CD4-positive, alpha-beta T cell treated with Interleukin-12 subunit alpha and Interleukin-12 subunit beta, for 1 hour (primary cell): ENCODE data around the gene SPTLC1.
A peak's percentile ranks its signal among the peaks of the same experiment; 100 is the strongest.
"Not testable (repeated sequence)": the region's sequence is repeated elsewhere in the genome, so short reads cannot be mapped to it uniquely, and the experiment has no call there.

Experiments used
- DNase-seq: peaks from one replicate; pipeline ENCODE4 v3.0.0-alpha.2; 2020

Gene SPTLC1, protein sequence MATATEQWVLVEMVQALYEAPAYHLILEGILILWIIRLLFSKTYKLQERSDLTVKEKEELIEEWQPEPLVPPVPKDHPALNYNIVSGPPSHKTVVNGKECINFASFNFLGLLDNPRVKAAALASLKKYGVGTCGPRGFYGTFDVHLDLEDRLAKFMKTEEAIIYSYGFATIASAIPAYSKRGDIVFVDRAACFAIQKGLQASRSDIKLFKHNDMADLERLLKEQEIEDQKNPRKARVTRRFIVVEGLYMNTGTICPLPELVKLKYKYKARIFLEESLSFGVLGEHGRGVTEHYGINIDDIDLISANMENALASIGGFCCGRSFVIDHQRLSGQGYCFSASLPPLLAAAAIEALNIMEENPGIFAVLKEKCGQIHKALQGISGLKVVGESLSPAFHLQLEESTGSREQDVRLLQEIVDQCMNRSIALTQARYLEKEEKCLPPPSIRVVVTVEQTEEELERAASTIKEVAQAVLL

DNA sequence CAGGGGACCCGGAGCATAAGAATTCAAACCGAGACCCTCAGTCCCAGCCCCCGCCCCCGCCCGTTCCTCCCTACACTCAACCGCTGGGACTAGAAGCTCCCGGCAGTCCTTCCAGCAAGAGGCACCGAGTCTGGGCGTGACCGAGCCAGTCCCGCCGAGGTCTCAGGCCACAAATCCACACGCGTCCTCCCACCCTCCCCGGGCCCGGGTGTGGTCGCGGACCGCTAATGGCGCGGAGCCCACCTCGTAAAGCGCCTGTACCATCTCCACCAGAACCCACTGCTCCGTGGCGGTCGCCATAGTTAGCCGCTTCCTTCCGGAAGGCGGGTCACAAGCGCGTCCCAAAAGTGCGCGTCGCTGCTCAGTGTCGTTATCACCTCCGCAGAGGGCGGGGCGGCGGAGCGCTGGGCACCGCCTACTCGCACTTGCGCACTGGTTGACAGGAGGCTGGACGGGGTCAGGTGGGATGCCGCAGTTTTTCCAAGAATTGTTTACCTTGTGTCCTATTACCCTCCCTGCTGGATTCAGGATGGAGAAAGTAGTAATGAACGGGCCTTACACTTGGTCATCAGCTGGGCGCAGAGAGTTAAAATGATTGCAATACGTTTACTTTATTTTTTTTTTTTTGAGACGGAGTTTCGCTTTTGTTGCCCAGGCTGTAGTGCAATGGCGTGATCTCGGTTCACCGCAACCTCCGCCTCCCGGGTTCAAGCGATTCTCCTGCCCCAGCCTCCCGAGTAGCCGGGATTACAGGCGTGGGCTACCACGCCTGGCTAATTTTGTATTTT, at the start of gene SPTLC1:
TSS of gene SPTLC1 (minus strand) at position 343 of the 788 bp plus-strand sequence. CDS start at position 300, 43 bp downstream.
- DNase-seq, result peak; percentile 95

DNA sequence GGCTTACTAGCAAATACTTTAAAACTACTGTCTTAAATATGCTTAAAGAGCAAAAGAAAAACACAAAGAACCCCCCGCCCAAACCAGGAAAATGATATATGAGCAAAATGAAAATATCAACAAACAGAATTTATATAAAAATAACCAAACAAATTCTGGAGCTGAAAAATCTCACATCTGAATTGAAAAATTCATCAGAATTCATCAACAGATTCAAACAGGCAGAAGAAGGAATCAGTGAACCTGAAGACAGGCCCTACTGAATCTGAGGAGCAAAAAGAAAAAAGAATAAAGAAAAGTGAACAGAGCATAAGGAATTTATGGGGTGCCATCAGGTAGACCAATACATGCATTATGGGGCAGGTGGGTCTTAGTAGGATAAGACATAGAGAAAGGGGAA, 49.8 kb upstream of the SPTLC1 start:
- DNase-seq, result no peak

DNA sequence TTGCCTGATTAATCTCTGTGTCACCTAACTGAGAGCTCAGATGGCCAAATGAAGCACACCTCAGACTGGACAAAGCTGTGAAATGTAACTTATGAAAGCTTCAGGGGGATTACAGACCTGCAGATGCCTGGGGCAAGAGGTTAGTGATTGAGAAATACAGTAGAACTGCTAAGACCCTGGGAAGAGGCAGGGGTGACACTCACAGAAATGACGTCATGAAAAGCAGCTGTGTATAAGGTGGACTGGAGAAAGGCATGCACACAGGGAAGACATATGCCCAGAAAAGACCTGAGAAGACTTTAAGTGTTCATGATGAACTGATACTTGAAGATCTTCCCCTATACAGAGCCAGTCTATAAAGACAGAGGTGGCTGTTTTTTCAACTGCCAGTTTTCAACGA, 49.3 kb upstream of the SPTLC1 start:
- DNase-seq, result no peak

DNA sequence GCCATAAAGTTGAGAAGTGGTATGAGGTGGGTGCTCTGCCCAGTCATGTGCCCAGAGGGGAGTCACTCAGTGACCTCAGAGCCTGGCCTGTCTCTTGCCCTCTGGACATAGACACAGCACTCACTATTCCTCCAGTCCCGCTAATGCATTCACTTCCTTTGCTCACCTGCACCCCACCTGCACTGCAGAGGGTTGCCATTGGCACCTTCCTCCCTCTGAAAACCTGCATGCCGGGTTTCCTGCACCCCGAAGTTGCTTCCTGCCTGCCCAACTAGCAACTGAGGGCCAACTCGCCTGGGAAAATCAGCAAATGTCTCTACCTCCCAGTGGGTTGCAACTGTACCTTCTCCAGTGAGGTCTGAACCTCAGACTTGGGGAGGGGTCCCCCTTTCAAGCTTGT, 48.1 kb upstream of the SPTLC1 start:
- no peak for DNase-seq

DNA sequence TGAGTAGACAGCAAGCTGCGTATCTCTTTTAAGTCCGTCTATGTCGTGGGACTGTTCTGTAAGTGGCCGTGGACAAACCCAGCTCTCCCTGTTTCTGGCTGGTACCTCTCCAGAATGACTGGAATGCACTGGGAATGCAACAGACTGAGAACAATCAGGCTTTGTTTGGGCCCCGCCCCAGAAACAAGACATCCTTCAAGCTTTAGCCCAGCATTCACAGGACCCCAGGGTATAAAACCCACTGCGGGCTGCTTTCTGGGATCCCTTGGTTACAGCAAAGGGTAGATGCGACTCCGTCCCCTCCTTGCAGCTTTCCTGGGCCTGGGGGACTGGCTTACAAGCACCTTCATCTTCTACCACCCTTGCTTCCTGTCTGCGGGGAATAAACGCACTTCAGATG, 45.6 kb upstream of the SPTLC1 start:
- DNase-seq, result no peak

DNA sequence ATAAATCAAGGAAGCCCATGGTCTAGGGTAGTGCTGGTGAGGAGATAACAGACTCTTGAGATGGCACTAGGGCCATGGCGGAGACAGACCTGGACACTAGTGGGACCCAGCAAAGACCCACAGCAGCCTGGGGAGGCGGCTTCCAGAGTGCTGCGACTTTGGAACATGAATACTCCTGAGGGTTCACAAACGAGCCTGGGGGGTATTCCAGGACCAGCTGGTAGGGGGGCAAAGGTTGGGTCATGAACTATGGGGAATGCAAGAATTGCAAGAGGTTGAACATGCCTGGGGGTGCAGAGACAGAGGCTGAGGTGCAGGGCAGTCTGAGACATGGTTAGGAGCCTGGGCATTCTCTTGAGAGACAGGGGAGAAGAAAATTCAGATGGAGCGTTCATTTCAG, 43.8 kb upstream of the SPTLC1 start:
- no peak for DNase-seq

DNA sequence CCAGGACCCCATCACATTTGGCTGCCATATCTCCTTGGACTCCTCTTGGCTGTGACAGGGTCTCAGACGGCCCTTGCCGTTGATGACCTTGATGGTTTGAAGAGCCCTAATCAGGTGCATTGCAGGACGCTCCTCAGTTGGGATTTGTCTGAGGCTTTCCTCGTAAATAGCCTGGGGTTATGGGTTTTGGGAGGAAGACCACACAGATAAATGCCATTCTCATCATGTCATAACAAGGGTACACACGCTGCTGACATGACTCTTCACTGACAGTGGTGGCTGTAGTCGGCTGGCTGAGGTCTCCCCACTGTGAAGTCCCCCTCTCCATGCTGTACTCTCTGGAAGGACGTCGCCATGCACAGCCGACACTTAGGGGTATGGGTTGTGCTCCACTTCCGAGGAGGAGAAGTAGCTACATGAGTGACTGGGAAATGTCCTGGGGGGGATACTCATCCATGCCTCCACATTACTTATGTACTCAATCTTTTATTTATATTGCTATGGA, 42.9 kb upstream of the SPTLC1 start:
- no peak for DNase-seq

DNA sequence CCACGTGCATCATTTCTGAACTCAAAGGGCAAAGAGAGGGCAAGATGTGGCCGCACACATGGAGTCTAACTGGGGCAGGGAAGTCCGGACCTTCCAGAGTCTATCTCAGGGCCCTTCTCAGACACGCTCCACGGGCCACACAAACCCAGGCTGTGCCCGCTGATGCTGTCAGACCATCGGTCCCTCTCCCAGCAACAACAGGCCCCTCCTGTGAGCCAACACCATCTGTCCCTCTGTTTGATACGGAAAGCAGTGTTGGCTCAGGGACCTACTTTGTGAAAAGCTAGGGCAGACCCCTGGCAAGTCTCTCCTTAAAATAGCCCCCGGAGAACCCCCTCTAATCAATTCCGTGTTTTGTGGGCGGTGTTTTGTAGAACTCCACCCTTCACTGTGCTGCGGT, 40.5 kb upstream of the SPTLC1 start:
- DNase-seq, result not testable (repeated sequence)

DNA sequence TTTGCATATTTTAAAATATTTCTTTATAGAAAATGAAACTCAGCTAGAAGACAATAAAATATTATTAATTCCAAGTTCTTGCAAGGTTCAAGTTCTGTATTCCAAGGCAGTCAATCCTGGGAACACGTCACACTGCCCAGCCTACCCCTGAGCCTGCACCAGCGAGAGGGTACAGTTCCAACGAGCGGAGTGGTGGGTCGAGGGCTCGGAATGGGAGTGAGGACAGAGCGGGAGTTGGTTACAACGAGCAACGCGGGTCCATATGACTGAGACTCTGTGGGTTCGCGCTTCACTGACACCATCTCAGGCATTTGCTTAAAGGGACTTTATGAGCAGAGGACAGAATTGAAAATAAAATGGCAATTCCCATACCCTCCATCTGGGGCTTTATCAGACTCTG, 40.0 kb upstream of the SPTLC1 start:
- no peak for DNase-seq

DNA sequence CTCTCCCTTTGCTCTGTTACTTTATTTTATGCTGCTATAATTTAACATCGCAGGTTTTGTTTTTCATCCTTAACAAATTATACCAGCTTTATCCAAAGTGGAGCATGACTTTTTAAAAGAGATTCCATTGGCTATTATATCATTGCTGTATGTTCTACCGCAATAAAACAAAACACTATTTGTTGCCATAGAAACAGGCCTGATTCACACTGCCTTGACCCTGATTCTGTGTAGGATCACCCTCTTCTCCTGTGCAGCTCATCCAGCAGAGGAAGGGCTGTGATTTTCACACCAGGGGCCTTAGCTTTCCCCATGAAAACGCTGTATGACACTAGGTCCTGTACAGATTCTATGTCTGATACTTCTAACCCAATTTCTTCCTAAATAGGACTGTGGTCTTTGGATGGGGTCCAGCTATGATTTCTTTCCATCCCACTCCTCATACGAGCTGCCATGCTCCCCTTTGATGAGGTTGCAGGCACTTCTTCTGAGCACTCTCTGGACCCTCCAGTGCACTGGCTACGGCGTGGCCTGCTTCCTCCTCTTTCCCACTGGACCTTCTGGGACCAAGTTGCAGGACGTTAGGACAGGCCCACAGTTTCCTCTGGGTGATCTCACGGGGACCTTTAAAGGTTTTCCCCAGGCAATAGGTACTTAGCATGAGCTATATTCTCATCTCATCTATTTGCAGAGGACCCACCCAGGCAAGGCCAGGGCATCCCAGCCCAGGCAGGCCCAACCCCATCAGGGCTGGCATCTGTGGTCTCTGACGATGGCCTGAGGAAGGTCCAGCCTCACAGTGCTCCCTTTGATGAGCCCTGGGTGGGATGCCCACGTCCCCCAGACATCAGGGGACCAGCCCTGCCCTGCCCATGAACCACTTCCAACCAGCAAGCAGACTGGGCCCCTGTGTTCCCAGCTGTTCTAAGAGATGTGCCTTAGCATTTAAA, 38.5 kb upstream of the SPTLC1 start:
- DNase-seq, result not testable (repeated sequence)

DNA sequence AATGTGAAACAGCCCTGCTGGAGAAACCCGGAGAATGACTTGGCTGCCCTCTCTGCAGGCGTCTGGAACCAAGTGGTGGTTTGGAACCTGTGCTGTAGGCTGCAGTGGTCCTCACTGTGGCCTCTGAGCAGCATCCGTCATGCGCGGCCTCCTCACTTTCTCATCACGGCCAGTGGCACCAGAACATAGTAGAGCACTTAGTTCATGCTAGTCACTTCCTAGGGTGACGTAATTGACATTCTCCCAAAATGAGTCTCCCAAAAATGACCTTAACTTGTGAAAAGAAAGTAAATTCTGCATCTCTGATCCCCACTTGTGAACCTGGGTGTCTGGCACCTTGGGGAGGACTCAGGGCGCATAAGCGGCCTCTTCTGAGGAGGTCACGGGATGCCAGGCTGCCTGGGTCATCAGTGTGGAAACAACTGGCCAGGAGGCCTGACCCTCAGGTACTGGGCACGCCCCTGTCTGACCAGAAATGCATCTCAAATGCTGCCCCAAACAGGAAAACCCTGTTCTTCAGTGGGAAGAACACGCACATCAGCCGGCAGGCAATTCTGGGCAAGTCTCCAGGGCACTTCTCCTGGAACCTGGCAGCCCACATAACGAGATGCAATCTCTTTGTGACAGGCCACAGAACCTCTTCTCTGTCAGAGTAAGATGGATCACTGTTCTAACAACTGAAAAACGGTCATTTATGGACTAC, 36.6 kb upstream of the SPTLC1 start:
- DNase-seq, result no peak

DNA sequence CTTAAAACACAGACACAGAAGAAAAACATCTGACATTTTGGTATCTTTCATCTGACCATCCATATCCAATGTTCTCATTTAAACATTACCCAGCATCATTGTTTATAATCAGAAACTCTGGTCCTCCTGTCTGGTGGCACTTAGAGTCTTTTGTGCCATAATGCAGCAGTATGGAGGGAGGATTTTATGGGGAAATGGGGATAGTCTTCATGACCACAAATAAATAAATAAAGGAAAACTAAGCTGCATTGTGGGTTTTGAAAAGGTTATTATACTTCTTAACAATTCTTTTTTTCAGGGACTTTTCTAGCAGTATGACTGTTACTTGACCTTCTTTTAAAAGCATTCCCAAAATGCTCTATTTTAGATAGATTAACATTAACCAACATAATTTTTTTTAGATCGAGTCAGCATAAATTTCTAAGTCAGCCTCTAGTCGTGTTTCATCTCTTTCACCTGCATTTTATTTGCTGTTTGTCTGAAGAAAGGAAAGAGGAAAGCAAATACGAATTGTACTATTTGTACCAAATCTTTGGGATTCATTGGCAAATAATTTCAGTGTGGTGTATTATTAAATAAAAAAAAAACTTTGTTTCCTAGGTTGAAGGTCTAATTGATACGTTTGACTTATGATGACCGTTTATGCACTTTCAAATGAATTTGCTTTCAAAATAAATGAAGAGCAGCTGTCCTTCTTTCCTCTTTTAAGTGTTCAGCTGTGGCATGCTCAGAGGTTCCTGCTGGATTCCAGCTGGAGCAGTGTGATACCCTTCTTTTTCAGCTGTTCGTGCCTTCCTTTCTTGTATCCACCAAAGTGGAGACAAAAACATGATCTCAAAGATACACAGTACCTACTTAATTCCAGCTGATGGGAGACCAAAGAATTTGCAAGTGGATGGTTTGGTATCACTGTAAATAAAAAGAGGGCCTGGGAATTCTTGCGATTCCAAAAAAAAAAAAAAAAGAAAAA, 35.6 kb upstream of the SPTLC1 start:
- DNase-seq, result not testable (repeated sequence)

DNA sequence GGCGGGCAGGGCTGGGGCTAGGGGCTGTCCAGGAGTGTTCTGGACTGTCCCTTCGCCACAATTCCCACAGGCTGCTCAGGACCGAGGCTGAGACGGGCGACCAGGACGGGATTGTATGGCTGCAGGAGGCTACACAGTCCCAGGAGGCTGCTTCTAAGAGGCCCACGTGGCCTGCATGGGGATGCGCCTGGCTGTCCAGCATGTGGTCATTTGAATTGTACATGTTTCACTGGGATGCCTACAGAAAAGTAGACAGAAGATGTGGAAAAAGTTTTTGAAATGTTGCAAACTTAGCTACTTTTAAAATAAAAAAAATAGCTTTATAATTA, 32.6 kb upstream of the SPTLC1 start:
- DNase-seq, result no peak

DNA sequence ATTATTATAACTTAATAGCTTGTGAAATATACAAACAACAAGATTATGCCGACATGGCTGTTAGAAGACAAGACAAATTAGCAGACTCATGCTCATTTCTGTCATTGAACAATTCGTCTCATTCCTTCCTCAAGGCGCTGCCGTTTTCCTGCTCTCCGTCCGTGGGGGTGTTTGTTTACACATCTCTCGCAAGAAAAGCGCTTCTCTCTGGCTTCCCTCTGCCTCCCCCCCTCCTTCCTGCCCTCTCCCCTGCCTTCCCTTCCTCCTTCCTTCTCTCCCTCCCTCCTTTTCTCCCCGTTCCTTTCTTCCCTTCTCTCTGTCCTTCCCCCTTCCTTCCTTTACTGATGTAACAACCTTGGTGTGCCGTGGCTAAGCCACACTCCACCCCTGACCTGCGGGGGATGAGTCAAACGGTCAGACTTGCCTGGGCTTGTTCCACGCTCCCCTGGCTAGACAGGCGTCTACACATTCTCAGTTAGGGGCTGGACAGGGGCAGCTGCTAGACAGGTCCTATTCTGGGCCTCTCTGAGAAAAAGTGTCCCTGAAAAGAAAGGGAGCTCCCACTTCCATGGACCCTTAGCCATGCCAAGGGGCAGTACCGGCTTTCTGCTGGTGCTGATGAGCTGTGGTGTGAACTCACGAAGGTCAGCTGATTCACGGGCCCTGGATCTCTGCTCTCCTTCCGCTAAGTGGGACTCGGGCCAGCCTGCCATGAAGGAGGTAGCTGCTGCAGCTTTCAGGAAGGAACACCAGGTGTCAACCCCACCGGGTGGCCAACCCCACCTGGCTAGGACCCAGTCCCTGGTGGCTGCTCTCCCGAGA, 32.0 kb upstream of the SPTLC1 start:
- no peak for DNase-seq

DNA sequence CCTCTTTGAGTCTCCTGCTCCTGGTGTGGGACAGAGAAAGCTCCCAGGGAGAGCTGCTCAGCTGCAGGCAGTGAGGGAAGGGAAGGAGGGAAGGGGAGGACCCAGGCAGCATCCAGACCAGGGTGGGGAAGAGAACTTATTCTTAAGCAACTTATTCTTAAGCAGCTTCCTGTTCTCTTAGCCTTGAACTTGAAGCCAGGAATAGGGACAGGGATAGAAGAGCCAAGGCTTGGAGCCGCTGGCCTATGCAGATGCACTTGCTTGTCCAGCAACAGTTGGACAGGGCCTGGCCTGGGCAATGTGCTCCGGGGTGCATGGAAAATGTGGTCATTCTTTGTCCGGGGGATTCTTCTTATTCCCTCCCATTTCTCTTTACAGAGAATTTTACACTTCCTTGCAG, 31.4 kb upstream of the SPTLC1 start:
- DNase-seq, result no peak

DNA sequence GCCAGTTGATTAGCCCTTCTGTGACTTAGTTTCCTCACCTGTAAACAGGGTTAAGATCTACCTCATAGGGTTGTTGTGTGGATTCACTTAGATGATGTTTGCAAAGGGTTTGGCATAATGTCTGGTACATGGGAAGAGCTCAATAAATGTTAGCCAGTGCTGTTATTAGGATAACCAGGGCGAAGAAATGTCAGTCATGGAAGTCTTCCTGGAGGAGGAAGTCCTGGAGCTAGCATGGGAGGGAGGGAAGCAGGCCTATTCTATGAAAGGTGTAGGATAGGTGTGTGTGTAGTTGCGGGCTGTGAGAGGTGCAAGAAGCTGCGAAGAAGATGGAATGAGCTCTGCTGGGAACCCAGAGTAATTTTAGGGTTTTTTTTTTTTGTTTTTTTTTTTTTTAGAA, 30.6 kb upstream of the SPTLC1 start:
- DNase-seq, result not testable (repeated sequence)

DNA sequence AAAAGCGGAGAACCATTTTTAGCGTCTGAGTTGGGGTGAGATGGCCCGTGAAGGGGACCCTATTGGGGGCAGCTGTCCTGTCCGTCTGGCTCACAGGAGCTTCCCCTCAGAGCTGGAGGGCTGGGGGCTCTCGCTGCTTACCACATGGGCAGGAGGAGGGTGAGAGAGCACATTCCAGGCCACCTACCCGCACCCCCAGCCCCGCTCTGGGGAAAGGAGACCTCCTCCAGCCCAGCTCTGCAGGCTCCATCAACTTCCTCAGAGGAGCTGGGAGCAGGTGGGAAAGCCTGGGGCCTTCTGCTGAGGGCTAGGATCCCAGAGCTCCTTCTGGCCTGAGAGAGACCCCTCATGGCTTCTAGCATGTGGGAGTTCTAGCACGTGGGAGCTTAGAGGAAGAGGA, 27.1 kb upstream of the SPTLC1 start:
- DNase-seq, result no peak

DNA sequence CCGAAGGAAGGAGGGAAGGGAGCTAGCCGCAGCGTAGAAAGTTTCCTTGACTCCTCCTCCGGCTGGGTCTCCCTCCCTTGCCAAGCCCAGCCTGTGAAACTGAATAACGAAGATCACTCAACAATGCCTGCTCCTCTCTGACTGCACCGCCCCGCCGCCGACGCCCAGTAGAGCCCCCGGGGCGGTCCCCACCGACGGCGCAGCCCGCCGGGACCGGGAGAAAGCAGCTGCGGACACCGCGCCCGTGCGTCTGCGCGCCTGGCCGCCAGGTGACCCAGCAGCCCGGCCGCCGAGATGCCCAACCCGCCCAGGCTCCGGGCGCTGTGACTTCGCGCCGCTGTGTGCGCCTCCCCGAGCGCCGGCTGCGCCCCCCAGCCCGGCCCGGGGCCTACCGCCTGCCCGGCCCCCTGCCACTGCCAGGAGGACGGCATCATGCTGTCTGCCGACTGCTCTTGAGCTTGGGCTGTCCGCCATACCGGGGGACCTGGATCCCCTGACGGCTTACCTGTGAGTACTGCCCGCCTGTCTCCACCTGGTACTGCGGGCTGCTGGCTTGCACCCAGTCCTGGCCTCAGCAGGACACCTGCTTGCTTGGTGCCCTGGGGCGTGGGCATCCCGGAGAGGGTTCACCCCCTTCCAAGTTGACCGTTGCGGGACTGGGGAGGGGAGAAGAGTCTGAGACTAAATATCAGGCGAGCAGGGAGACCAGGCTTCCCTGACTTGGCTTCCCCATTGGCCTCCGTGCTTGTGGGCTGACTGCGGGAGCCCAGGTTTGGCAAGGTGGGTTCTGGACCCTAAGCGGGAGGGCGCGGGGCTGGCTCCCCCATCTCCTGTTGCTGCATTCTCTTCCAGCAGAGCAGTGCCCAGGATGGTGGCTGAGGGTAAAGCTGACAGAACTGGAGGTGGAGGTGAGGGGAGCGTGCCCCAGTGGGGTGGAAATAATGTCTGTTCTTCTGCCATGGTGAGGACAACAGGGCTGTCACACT, 26.2 kb upstream of the SPTLC1 start:
- no peak for DNase-seq

DNA sequence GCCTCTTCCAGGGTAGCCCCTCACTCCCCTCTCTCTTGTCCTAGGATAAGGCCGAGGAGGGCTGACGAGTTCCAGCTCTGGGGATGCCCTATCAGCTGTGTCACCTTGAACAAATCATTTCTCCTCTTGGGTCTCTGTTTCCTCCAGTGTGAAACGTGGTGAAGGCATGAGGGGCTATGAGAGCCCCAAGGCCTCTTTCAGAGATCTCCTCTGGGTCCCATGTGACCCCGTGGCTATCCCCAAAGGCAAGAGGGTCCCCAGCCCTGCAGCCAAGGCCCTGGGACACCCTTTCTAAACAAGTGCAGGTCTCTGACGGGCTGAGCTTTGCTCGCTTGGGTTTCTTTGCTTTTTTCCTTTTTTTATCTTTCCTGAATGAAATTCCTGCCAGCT, 25.5 kb upstream of the SPTLC1 start:
- DNase-seq, result no peak
